ENCODE measurements around the gene NRP2.

NRP2 gene

DNA sequence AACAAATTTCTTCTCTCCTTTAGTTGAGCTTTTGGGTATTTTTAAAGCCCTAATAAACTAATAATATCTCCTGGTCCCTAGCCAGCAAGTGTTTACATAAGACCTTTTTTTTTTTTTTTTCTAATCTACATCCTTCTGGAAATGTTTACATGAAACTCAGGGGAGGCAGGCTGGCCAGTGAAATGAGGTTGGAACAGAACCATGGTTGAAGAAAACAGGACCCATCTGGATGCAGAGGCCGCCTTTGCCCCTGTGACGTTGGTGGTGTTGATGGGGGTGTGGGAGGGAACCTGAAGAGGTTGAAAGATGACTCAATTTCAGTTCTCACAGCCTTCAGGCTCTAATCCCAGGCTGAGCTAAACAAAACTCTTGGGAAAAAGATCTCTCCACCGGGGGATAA, 118.5 kb downstream of the NRP2 start:
- DNase-seq (ENCODE audit: low read depth): peak; percentile 98
- H3K4me3 ChIP-seq (ENCODE audit: low read depth, low read length): no peak overlapping the region
- TF ChIP-seq, protein P1, sequence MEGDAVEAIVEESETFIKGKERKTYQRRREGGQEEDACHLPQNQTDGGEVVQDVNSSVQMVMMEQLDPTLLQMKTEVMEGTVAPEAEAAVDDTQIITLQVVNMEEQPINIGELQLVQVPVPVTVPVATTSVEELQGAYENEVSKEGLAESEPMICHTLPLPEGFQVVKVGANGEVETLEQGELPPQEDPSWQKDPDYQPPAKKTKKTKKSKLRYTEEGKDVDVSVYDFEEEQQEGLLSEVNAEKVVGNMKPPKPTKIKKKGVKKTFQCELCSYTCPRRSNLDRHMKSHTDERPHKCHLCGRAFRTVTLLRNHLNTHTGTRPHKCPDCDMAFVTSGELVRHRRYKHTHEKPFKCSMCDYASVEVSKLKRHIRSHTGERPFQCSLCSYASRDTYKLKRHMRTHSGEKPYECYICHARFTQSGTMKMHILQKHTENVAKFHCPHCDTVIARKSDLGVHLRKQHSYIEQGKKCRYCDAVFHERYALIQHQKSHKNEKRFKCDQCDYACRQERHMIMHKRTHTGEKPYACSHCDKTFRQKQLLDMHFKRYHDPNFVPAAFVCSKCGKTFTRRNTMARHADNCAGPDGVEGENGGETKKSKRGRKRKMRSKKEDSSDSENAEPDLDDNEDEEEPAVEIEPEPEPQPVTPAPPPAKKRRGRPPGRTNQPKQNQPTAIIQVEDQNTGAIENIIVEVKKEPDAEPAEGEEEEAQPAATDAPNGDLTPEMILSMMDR (conservative IDR thresholded peaks at IDR 0.05; ENCODE audit: low read depth, low read length): no peak

DNA sequence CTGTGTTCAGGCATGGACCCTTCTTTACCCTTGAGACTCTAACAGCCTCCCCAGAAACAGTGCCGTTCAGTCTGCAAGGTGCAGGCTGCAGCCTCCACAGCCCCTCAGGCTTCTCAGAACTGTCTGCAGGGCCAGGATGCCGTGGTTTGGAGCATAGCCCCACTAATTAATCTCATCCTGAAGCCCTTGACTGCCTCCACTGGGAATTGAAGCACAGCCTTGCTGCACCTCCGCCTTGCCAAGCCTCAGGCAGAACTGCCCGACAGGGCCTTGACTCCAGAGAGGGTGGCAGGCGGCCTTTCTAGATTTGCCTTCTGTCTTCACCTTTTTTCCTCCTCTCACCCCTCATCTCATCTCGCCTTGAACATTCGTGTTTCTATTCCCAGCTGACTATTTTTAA, 119.8 kb downstream of the NRP2 start:
- TF ChIP-seq, protein P1 (conservative IDR thresholded peaks at IDR 0.05; ENCODE audit: low read depth, low read length): no peak
- H3K4me3 ChIP-seq (ENCODE audit: low read depth, low read length): no peak overlapping the region
- no peak for DNase-seq (ENCODE audit: low read depth)

DNA sequence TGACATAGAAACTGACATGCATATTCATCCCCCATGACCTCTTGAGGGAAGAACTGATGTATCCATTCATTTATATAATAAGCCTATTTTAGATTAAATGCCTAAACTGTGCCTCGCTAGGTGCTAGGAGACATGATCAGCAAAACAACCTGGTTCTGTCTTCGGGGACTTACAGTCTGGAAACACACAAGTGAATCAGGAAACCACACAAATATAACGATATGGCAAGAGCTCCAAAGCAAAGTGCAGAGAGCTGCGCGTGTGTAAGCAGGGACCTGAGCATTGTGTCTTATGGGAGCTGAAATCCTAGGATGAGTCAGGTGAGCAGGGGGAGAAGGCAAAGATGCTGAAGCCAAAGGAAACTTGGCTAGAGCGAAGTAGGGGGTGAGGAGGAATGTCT, 120.6 kb downstream of the NRP2 start:
- no peak for DNase-seq (ENCODE audit: low read depth)
- TF ChIP-seq, protein P1 (conservative IDR thresholded peaks at IDR 0.05; ENCODE audit: low read depth, low read length): no peak

DNA sequence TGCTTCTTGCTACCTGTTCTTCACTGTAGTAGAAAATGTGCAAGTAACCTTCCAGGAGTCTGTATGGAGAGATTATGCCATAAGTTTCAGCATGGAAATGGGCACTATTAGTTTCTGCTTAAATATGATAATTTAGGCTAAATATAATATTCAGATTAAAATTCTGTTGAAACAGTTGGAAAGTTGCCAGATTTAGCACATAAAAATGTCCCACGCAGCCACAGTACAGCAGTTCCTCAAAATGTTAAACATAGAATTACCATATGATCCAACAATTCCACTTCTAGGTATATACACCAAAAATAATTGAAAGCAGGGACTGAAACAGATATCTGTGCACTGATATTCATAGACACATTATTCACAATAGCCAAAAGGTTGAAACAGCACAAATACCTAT, 121.2 kb downstream of the NRP2 start:
- H3K4me3 ChIP-seq (ENCODE audit: low read depth, low read length): no peak overlapping the region
- TF ChIP-seq, protein P1 (conservative IDR thresholded peaks at IDR 0.05; ENCODE audit: low read depth, low read length): no peak
- no peak for DNase-seq (ENCODE audit: low read depth)

More for the DNA sequence above, 120.6 kb downstream of the NRP2 start:
- H3K4me3 ChIP-seq (ENCODE audit: low read depth, low read length): no peak overlapping the region

DNA sequence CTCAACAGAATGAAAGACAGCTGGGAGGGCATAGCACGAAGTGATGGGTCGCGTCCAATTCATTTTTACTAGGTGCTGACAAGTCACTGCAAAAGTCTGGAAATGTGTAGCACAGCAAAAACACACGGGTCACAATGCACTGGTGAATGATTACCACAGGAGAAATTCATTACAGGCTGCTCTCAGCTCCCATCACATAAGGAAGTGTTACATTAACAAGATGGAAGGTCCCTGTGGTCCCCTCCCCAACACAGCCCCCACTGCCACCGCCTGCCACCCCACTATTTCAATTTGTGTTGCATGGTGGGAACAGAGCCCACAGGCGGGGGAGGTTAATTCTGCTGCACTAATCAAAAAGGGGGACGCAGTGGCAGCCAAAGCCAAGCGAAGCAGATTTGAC, 122.8 kb downstream of the NRP2 start:
- no peak overlapping the region for H3K4me3 ChIP-seq (ENCODE audit: low read depth, low read length)

DNA sequence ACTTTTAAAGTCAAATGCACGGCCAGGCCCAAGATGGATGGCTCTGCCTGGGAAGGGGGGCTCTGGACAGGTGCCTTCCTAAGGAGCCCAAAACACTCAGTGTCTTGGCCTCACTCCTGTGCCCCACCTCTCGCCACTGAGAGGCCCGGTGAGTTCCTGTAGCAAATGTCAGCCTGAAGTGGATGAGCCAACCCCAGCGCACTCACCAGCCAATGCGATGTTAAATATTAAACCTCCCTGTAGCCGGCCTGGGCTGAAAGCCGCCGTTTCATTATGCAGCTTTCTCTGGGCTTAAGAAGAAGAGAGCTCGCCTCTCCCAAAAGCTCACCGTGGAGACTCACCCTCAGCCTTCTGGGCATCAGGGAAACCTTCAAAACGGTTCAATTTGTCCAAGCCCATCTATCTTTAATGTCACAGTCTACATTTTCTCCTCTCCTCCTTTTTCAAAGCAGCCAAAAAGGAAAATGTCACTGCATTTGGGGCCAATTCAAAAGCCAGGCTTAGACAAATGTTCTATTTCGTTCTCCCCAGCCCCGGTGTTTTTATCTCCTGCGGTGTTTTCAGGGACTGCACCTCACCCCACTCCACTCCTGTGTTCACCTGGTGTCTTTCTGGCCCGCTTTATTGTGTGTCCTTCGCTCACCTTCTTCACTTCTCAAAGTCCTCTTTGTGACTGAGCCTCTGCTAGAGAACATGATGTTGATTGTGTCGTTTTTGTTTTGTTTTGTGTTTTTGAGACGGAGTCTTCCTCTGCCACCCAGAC, 124.0 kb downstream of the NRP2 start:
- DNase-seq (ENCODE audit: low read depth): no peak
- TF ChIP-seq, protein P1 (conservative IDR thresholded peaks at IDR 0.05; ENCODE audit: low read depth, low read length): no peak
- H3K4me3 ChIP-seq (ENCODE audit: low read depth, low read length): no peak overlapping the region

More for the DNA sequence above, 122.8 kb downstream of the NRP2 start:
- TF ChIP-seq, protein P1 (conservative IDR thresholded peaks at IDR 0.05; ENCODE audit: low read depth, low read length): no peak
- DNase-seq (ENCODE audit: low read depth): no peak

DNA sequence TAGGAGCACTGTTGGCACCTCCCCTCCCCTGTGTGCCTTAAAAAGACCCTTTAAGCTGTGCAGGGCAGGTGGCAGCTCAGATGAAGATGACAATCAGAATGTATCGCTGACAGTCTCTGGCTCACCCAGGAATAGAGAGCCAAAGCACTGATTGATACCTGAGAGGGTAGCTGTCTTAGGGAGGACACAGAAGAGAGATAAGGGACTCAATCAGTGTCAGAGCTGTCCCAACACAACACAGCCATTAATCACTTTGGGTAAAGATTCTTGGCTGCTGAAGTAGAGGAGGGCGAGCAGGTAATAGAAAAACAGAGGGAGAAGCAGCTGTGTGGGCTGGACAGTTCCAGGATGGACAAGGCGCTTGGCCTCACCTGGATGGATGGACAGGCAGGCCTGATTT, 124.9 kb downstream of the NRP2 start:
- H3K4me3 ChIP-seq (ENCODE audit: low read depth, low read length): no peak overlapping the region
- DNase-seq (ENCODE audit: low read depth): no peak
- TF ChIP-seq, protein P1 (conservative IDR thresholded peaks at IDR 0.05; ENCODE audit: low read depth, low read length): no peak

Measured in choroid plexus epithelial cell (primary cell).